GM18511 (cell line): ENCODE results near the gene RASSF6.
A peak's percentile ranks its signal among the peaks of the same experiment; 100 is the strongest.
"Not testable (repeated sequence)": the region's sequence is repeated elsewhere in the genome, so short reads cannot be mapped to it uniquely, and the experiment has no call there.

Source experiments
- ATAC-seq: cut with Tn5 transposase; IDR thresholded peaks from one replicate; pipeline ENCODE4 v1.9.1; 2021; ENCODE audit warnings: mild to moderate bottlenecking, moderate library complexity; ENCODE audit not compliant: unreplicated experiment

RASSF6 gene

GRCh38 chr4:73620115-73620792, at the start of gene RASSF6:
Gene RASSF6 (minus strand): TSS chr4:73620436. CDS start chr4:73611795, 8,641 bp downstream.
- ATAC-seq = peak; percentile 93

GRCh38 chr4:73669410-73670183, 49.4 kb upstream of the RASSF6 start:
- ATAC-seq = no peak

- ATAC-seq = no peak
These were observed 48.6 kb upstream of the RASSF6 start for GRCh38 chr4:73668782-73669201.

GRCh38 chr4:73665924-73666323, 45.7 kb upstream of the RASSF6 start:
- not testable (repeated sequence) for ATAC-seq

- no peak for ATAC-seq
These were observed 44.2 kb upstream of the RASSF6 start for GRCh38 chr4:73664470-73664869.

- no peak for ATAC-seq
These were observed 43.3 kb upstream of the RASSF6 start for GRCh38 chr4:73663576-73663975.

GRCh38 chr4:73662709-73663546, 42.7 kb upstream of the RASSF6 start:
- ATAC-seq = peak; percentile 95

- ATAC-seq = no peak
These were observed 41.4 kb upstream of the RASSF6 start for GRCh38 chr4:73661646-73662119.

GRCh38 chr4:73660808-73661207, 40.6 kb upstream of the RASSF6 start:
- no peak for ATAC-seq

GRCh38 chr4:73653695-73654106, 33.5 kb upstream of the RASSF6 start:
- ATAC-seq = peak; percentile 68

- no peak for ATAC-seq
These were observed 30.0 kb upstream of the RASSF6 start for GRCh38 chr4:73650250-73650649.

GRCh38 chr4:73648478-73648877, 28.2 kb upstream of the RASSF6 start:
- no peak for ATAC-seq

- ATAC-seq = no peak
These were observed 25.9 kb upstream of the RASSF6 start for GRCh38 chr4:73646117-73646516.

GRCh38 chr4:73631565-73632226, 11.5 kb upstream of the RASSF6 start:
- ATAC-seq = no peak

- not testable (repeated sequence) for ATAC-seq
These were observed 8.6 kb upstream of the RASSF6 start for GRCh38 chr4:73628834-73629233.

GRCh38 chr4:73621357-73621756, 1.1 kb upstream of the RASSF6 start:
- no peak for ATAC-seq

- no peak for ATAC-seq
These were observed 890 bp downstream of the RASSF6 start for GRCh38 chr4:73619346-73619745.

- no peak for ATAC-seq
These were observed 3.0 kb downstream of the RASSF6 start for GRCh38 chr4:73617256-73617655.

GRCh38 chr4:73615613-73616012, 4.6 kb downstream of the RASSF6 start:
- ATAC-seq = no peak

- no peak for ATAC-seq
These were observed 5.8 kb downstream of the RASSF6 start for GRCh38 chr4:73614311-73614867.
